Limb (tissue), 2 donors: ENCODE results near the gene CSF1R.
"Not testable (repeated sequence)": the region's sequence is repeated elsewhere in the genome, so short reads cannot be mapped to it uniquely, and the experiment has no call there.

Experiments used
- DNase-seq, 2 donors: peaks; one replicate each; pipeline ENCODE4 v3.0.0-alpha.2; 2016; ENCODE audit errors: extremely low spot score in 2 of 2

The CSF1R gene

GRCh38 chr5:150055326-150056074 is 30.9 kb downstream of the CSF1R start:
- DNase-seq: no peak

DNA sequence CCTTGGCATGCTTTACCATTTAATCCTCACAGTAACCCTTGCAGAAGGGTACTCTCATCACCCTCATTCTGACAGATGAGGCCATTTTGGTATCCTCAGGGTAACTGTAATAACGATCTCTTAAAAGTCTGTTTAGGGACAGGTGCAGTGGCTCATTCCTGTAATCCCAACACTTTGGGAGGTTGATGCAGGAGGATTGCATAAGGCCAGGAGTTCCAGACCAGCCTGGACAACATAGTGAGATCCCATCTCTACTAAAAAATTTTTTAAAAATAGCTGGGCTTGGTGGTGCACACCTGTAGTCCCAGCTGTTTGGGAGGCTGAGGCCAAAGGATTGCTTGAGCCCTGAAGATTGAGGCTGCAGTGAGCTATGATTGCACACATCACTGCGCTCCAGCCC is 31.8 kb downstream of the CSF1R start:
- no peak for DNase-seq

DNA sequence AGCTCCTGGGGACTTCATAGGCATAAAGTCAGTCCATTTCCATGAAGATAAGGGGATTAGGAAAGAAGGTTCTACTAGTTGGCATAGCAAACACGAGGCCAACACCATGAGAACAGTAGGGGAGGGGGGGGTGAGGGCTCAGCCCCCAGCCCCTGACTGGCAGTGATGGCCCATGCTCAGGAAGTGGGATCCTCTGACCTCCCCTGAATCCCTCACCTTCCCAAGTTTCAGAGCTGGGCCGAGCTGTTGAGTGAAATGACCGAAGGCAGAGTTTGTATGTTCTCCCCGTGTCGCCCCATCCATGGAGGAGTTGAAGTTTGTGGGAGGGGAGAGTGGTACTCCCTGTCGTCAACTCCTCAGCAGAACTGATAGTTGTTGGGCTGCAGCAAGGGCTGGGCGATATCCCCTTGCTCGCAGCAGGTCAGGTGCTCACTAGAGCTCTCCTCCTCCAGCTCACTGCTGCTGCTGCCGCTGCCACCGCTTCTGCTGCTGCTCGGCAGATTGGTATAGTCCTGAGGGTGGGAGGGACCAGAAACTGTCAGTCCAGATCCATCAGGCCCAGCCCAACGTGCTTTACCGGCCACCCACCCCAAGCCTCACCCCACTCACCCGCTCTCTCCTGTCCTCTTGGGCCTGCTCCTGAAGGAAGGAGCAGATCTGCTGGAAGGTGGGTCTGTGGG is 32.5 kb downstream of the CSF1R start:
- no peak for DNase-seq

GRCh38 chr5:150052956-150053712 is 33.2 kb downstream of the CSF1R start:
- no peak for DNase-seq

GRCh38 chr5:150052226-150052955 is 34.0 kb downstream of the CSF1R start:
- no peak for DNase-seq

GRCh38 chr5:150051657-150052195 is 34.6 kb downstream of the CSF1R start:
- DNase-seq: no peak

DNA sequence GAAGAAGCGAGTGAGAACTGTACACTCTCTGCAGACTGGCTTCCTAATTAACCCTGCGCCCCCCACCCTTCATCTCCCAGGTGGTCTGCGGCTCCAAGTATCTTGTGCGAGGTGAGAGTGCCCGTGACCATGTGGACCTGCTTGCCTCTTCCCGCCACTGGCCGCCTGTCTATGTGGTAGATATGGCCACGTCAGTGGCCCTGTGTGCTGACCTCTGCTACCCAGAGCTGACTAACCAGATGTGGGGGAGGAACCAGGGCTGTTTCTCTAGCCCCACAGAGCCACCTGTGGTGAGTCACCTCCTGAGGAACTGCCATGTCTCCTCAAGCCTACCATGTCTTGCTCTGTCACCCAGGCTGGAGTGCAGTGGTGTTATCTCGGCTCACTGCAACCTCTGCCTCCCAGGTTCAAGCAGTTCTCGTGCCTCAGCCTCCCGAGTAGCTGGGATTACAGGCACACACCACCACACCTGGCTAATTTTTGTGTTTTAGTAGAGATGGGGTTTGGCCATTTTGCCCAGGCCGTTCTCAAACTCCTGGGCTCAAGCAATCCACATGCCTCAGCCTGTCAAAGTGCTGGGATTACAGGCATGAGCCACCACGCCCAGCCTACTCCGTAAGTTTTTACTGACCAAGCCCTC is 36.1 kb downstream of the CSF1R start:
- DNase-seq: not testable (repeated sequence)

DNA sequence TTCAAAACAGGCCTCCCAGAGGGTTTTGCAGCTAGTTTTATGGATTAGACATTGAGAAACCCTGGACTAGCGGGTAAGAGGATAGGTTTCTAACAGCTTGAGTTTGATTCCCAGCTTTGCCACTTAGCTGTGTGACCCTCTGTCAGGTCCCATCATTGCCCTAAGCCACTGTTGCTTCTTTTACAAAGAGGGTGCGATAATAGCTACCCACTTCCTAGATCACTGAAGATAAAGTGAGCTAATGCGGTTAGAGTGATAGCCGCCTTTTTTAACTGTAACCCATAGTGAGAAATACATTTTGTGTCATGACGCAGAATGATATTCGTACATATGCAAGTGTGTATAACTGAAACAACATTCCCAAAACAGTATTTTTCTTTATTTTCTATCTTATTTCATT is 40.3 kb downstream of the CSF1R start:
- DNase-seq: no peak

- DNase-seq: no peak
These were observed 40.8 kb downstream of the CSF1R start for GRCh38 chr5:150045549-150045948.

DNA sequence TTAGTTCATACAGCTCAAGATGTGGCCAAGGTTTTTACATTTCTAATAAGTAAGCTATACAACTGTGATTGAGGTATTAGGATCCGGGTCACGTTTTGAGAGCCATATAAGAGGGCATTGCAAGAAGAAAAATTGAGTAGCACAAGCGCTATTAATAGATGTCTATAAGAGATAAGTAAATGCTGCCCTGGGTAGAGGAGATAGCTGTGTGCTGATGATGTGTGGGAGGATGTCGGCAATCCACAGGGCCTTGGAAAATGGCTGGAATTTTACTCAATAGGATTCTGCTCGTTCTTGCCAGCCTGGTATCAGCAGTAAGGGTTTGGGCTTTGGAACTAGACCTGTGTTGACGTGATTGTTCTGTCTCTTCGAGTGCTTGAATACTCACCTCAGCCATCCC is 41.6 kb downstream of the CSF1R start:
- no peak for DNase-seq

DNA sequence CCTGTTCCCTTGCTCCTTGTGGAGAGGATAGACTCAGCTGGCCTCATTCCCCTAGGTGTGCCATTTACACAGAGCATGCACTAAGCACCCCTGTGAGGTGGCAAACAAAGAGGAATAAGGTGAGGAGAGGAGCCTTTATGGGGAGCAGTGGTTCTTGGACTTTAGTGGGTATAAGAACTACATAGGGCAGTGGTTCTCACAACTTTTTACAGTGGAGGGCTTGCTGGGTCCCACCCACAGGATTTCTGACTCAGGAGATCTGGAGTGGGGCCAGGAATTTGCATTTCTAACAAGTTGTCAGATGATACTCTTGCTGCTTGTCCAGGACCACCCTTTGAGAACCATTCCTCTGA is 42.0 kb downstream of the CSF1R start:
- DNase-seq: no peak

DNA sequence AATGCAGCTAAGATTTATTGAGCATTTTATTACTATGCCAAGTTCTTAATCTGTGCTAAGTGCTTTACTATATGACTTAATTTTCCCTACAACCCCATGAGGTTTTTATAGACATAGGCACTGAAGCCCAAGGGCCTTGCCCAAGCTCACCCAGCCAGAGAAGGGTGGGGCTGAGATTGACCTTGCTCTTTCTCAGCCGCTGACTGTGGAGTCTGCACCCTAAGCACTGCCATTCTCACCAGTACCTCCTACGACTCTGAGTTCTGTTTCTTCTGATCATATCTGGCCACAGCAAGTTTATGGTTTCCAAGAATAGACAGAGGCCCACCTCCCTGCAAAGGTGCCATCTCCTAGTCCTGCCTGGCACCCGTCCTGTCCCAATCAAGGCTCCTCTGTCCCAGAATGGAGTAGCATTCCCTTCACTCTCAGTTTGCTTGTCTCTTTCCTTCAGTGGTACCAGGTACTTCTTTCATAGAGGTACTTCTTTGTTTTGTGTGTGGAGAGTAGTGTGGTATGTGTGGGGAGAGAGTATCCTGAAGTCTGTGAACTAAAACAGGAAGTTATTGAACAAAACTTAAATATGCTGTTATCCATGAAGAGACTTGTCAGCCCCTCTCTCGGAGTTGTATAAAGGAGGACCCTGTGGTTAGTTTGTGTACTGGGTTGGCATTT is 42.6 kb downstream of the CSF1R start:
- no peak for DNase-seq

- DNase-seq: no peak
These were observed 43.9 kb downstream of the CSF1R start for GRCh38 chr5:150042459-150042858.

DNA sequence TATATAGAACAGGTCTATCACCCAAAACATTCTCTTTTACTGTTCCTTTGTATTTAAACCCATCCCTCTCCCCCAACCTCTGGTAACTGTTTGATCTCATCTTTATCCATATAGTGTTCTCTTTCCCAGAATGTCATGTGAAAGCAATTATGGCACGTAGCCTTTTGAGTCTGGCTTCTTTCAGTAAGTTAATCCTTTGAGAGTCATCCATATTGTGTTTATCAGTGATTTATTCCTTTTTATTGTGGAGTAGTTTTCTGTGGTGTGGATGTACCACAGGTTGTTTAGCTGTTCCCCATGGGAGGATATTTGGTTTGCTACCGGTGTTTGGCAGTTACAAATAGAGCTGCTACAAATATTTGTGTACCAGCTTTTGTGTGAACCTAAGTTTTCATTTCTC is 47.8 kb downstream of the CSF1R start:
- DNase-seq: no peak

DNA sequence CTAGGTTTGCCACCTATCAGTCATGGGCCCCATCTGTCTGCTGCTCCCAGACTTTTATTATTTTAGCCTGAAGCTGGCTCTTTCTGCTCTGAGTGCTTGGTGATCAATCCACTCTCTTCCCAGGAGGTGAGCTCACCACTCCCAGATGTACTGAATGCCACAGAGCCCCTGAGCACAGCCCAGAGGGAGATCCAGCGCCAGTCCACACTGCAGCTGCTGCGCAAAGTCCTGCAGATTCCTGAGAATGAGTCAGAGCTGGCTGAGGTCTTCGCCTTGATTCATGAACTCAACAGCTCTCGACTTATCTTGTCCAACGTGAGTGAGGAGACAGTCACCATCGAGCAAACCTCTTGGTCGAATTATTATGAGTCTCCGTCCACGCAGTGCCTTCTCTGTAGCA is 49.8 kb downstream of the CSF1R start:
- DNase-seq: no peak

DNA sequence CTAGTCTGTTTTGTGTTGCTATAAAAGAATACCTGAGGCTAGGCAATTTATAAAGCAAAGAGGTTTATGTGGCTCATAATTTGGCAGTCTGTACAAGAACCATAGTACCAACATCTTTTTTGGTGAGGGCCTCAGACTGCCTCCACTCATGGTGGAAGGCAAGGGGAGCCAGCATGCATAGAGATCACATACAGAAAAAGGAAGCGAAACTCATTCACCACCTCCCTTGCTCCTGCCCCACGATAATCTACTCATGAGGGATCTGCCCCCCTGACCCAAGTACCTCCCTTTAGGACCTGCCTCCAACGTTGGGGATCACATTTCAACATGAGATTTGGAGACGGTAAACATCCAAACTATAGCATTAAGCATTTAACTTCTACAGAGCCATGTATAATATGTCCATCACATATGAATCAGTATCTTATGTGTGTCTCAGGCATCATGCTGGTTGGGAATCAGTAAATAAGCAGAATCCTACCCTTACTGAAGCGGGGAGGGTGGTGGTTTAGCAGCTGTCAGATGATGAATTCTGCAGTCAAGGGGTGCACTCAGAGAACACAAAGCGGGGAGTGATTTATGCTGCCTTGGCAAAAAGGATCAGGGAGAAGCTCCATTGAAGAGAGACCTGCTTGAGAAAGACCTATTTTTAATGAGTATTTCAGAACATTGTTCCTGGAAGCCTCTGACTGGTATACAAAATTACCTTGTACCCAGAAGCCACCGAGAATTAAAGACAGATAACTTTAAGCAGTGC is 51.0 kb downstream of the CSF1R start:
- no peak for DNase-seq

DNA sequence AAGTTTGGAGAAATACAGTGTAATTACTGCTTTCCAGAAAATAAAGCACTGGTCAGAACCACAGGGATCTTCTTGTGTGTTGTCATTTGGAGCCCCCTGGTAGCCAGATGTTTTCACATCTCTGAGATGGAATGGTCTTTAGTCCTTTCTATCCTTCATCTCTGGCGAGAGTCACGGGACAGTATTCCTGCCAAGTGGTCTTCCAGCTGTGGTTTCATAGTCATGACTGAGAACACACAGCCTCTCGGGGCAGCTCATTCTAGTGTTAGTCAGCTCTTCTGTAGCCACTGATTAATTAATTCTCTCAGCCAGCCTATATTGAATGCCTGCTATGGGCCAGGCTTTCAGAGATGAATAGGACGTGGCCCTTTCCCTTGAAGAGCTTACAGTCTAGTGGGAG is 51.7 kb downstream of the CSF1R start:
- peak in 1 of 2 donors; percentile 13 for DNase-seq

DNA sequence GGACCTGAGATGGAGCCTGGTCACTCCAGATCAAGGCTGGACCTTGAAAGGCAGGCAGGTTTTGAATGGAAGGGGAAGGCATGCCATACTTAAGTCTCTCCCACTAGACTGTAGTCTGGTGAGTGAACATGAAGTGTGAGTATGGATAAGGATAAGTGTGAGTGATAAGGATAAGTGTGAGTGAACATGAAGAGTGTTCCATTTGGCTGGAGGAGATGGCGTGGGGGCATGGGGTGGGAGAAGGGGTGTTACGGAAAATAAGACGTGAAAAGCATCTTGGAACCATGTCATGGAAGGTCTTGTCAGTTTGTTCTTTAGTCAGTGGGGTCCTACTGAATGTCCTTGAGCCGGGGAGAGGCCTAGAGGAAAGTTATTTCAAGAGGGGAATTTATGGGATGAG is 53.0 kb downstream of the CSF1R start:
- no peak for DNase-seq

DNA sequence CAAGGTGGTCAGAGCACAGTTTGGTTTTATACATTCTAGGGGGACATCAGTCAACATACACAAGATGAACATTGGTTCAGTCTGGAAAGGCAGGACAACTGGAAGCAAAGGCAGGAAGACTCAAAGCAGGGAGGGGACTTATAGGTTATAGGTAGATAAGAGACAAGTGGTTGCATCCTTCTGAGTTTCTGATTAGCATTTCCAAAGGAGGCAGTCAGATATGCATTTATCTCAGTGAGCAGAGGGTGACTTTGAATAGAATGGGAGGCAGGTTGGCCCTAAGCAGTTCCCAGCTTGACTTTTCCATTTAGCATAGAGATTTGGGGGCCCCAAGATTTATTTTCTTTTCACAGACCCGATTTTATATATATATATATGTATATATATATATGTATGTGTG is 58.3 kb downstream of the CSF1R start:
- not testable (repeated sequence) for DNase-seq

- no peak for DNase-seq
These were observed 59.6 kb downstream of the CSF1R start for GRCh38 chr5:150026682-150027172.
